ENCODE data around the gene USP34. TPM values are rescaled to one million over a fixed set of nuclear protein-coding genes. Genes with fewer than 3 reads are reported as not detected.
A peak's percentile ranks its signal among the peaks of the same experiment; 100 is the strongest.
"Not testable (repeated sequence)": the region's sequence is repeated elsewhere in the genome, so short reads cannot be mapped to it uniquely, and the experiment has no call there.

USP34 gene, protein sequence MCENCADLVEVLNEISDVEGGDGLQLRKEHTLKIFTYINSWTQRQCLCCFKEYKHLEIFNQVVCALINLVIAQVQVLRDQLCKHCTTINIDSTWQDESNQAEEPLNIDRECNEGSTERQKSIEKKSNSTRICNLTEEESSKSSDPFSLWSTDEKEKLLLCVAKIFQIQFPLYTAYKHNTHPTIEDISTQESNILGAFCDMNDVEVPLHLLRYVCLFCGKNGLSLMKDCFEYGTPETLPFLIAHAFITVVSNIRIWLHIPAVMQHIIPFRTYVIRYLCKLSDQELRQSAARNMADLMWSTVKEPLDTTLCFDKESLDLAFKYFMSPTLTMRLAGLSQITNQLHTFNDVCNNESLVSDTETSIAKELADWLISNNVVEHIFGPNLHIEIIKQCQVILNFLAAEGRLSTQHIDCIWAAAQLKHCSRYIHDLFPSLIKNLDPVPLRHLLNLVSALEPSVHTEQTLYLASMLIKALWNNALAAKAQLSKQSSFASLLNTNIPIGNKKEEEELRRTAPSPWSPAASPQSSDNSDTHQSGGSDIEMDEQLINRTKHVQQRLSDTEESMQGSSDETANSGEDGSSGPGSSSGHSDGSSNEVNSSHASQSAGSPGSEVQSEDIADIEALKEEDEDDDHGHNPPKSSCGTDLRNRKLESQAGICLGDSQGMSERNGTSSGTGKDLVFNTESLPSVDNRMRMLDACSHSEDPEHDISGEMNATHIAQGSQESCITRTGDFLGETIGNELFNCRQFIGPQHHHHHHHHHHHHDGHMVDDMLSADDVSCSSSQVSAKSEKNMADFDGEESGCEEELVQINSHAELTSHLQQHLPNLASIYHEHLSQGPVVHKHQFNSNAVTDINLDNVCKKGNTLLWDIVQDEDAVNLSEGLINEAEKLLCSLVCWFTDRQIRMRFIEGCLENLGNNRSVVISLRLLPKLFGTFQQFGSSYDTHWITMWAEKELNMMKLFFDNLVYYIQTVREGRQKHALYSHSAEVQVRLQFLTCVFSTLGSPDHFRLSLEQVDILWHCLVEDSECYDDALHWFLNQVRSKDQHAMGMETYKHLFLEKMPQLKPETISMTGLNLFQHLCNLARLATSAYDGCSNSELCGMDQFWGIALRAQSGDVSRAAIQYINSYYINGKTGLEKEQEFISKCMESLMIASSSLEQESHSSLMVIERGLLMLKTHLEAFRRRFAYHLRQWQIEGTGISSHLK (N-terminal part only)
- total RNA-seq: 88.2 TPM

DNA sequence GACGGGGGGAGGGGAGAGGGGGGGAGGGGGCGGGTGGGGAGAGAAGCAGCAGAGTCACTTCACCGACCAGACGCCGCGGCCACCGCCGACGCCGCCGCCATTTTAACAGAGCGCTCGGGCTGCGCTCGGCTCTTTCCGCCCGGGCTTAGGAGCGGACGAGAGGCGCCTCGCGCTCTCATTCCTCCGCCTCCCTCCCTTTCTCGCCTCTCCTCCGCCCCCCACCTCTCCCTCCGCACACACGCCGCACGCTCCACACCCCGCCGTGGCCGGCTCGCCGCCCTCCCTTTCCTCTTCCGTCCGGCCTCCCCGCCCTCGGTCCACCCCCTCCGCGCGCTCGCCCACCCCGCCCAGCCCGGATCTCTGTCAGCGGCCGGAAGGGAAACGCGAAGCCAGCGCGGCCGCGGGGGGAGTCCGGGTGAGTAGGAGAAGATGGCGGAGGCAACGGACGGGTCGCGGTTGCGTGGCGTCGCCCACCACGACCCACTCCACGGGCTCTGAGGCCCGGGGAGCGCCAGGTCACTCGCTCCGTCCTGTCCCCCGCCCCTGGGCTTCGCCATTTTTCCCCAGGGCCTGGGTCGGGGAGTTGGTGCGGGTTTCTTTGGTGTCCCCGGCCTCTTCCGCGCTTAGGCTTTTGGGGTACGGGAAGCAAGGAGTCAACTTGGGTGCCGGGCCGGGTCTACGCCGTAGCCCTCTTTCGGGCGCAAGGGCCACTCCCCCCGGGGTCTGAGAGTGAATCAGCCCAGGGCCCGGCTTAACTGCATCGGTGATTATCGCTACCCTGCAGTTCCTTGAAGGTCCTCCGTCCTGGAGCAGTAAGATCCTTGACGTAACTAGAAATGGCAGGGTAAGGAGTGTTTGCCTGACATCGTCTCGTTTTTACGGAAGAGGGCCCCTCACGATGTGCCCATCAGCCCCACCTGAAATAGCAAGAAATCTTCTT lies at the start of gene USP34:
TSS of gene USP34 (minus strand) at position 123 of the 940 bp plus-strand sequence. CDS start 395 bp downstream, outside the sequence.
- peak; percentile 94 for DNase-seq (ENCODE audit: low spot score)

- no peak for DNase-seq (ENCODE audit: low spot score)
These were observed 49.4 kb upstream of the USP34 start for GRCh38 chr2:61520261-61520660.

DNA sequence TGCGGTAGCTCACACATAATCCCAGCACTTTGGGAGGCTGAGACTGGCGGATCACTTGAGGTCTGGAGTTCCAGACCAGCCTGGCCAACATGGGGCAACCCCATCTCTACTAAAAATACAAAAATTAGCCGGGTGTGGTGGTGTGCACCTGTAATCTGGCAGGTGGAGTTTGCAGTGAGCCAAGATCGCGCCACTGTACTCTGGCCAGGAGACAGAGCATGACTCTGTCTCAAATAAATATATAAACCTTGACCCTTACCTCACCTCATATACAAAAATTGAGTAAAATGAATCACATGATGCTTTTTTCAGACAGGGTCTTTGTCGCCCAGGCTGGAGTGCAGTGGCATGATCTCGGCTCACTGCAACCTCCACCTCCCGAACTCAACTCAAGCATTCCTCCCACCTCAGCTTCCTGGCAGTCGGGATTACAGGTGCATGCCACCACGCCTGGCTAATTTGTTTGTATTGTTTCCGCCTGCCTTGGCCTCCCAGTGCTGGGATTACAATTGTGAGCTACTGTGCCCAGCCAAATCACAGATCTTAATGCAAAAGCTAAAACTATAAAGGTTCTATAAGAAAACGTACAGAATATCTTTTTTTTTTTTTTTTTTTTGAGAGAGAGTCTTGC lies 42.0 kb upstream of the USP34 start:
- DNase-seq (ENCODE audit: low spot score): no peak

DNA sequence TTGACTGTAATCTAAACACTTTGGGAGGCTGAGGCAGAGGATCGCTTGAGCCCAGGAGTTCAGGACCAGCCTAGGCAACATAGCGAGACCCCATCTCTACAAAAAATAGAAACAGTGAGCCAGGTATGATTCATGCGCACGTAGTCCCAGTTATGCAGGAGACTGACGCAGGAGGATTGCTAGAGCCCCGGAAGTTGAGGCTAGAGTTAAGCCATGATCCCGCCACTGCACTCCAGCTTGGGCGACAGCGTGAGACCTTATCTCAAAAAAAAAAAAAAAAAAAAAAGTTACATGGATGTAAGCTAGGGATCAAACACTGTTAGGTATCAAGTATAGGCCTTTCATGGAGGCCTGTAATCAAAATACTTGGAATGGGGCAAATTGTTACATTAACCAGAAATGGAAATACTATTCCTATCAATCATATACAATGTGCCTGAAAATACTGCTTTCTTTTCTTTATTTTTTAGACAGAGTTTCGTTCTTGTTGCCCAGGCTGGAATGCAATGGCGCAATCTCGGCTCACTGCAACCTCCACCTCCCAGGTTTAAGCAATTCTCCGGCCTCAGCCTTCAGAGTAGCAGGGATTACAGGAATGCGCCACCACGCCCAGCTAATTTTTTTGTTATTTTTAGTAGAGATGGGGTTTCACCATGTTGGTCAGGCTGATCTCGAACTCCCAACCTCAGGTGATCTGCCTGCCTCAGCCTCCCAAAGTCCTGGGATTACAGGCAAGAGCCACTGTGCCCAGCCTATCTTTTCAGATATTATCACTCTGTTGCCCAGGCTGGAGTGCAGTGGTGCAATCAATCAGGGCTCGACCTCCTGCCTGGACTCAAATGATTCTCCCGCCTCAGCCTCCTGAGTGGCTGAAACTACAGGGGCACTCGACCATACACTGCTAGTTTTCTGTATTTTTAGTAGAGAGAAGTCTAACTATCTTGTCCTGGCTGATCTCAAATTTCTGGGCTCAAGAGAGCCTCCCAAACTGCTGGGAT lies 40.1 kb upstream of the USP34 start:
- DNase-seq (ENCODE audit: low spot score): no peak

DNA sequence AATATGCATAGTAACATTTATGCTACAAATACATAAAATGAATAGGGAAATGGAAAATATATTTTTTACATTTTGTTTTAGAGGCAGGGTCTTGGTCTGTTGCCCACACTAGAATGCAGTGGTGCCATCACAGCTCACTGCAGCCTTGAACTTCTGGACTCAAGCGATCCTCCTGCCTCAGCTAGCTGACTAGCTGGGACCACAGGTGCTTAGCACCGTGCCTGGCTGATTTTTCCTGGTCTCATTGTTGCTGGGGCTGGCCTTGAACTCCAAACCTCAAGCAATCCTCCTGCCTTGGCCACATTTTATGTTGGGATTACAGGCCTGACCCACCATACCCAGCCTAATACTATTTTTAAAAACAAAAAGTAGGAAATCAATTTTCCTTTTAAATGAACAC lies 34.1 kb upstream of the USP34 start:
- DNase-seq (ENCODE audit: low spot score): no peak

- DNase-seq (ENCODE audit: low spot score): no peak
These were observed 28.2 kb upstream of the USP34 start for GRCh38 chr2:61499060-61499459.

DNA sequence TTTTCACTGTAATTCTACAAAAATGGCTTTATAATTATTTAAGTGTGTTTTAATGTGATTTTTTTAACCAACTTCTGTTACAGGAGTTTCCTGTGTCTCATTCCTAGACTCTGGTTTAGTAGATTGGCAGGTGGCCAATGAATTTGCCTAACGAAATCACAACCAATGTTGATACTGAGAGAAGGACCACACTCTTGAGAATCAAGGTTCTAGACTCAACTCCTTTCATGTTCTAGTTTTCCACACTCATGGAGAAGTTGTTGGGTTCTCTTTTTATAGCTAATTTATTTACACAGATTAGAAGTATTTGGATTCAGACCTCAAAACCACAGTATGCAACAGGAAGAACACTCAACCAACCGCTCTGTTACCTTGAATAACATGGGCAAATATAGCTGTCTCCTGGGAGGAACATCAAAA lies 22.6 kb upstream of the USP34 start:
- no peak for DNase-seq (ENCODE audit: low spot score)

- DNase-seq (ENCODE audit: low spot score): no peak
These were observed 21.6 kb upstream of the USP34 start for GRCh38 chr2:61492476-61492875.

DNA sequence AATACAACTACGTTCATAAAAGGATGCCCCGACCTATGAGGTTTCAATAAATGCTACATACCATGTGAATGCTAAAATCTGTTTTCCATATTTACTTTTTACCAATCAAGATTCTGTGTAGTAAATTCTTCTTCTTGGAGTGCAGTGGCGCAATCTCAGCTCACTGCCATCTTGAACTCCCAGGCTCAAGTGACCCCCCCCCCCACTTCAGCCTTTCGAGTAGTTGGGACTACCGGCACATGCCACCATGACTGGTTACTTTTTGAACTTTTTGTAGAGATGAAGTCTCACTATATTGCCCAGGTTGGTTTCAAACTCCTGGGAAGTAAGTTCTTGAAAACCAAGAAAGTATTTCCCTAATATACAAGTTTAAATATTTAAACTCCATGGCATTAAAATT lies 14.4 kb upstream of the USP34 start:
- no peak for DNase-seq (ENCODE audit: low spot score)

- DNase-seq (ENCODE audit: low spot score): no peak
These were observed 7.2 kb upstream of the USP34 start for GRCh38 chr2:61478086-61478485.

GRCh38 chr2:61476929-61477589 lies 6.2 kb upstream of the USP34 start:
- DNase-seq (ENCODE audit: low spot score): not testable (repeated sequence)

- no peak for DNase-seq (ENCODE audit: low spot score)
These were observed 1.3 kb upstream of the USP34 start for GRCh38 chr2:61471905-61472805.

DNA sequence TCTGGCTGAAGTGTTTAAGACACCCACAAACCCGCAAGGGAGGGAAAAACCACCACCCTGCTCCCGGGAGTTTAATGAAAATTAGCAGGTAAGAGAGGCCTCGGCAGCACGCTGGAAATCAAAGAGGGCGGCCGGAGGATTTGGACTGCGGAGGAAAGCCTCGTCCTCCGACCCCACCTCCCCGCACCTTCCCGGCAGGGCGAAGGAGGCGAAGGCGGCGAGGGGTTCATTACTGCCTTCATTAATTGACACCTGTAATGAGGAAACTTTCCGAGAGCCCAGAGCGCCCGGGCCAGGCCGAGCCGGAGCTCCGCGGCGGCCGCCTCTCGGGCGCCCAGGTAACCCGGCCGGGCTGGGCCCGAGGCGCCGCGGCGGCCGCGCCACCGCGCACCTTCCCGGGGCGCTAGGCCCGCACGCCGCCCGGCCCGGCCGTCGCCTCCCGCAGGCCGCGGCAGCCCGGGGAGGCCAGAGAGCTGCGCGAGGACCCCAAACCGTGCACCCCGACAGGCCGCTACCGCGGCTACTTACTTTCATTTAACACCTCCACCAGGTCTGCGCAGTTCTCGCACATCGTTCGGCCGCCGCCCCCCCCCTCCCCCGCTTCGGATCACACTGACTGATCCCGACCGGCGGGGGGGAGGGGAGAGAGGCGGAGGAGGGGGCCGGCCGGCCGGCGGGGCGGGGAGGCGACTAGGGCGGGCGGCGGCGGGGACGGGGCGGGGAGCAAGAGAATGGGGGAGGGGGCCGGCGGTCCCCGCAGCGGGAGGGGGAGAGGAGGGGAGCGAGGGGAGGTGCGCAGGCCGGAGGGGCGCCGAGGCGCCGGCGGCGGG lies 550 bp downstream of the USP34 start:
- DNase-seq (ENCODE audit: low spot score): peak; percentile 85

GRCh38 chr2:61469424-61470121 lies 1.3 kb downstream of the USP34 start:
- DNase-seq (ENCODE audit: low spot score): no peak

- DNase-seq (ENCODE audit: low spot score): not testable (repeated sequence)
These were observed 2.7 kb downstream of the USP34 start for GRCh38 chr2:61468231-61468630.

GRCh38 chr2:61465045-61465444 lies 5.8 kb downstream of the USP34 start:
- no peak for DNase-seq (ENCODE audit: low spot score)
